ENCODE results near the gene PNKD. TPM values are rescaled to one million over a fixed set of nuclear protein-coding genes. Genes with fewer than 3 reads are reported as not detected.
A peak's percentile ranks its signal among the peaks of the same experiment; 100 is the strongest.

PNKD gene
- total RNA-seq, 1 donor from 2014 or later, result 53.3 TPM

- H3K4me3 ChIP-seq (ENCODE audit: low read depth, low read length), result peak overlapping the region; percentile 72
- peak; percentile 61 for DNase-seq (ENCODE audit: low read depth)
- TF ChIP-seq CTCF (conservative IDR thresholded peaks at IDR 0.05; ENCODE audit: low read depth, low read length), result no peak
Measured at GRCh38 chr2:218289639-218290315, 19.5 kb downstream of the PNKD start.

- no peak for DNase-seq (ENCODE audit: low read depth)
- TF ChIP-seq CTCF (conservative IDR thresholded peaks at IDR 0.05; ENCODE audit: low read depth, low read length), result no peak
- H3K4me3 ChIP-seq (ENCODE audit: low read depth, low read length), result peak overlapping the region; percentile 72
Measured at GRCh38 chr2:218290316-218291261, 20.3 kb downstream of the PNKD start.

GRCh38 chr2:218291318-218292047 lies 21.2 kb downstream of the PNKD start:
- TF ChIP-seq CTCF (conservative IDR thresholded peaks at IDR 0.05; ENCODE audit: low read depth, low read length), result no peak
- peak overlapping the region; percentile 72 for H3K4me3 ChIP-seq (ENCODE audit: low read depth, low read length)
- no peak for DNase-seq (ENCODE audit: low read depth)

- DNase-seq (ENCODE audit: low read depth), result no peak
- TF ChIP-seq CTCF (conservative IDR thresholded peaks at IDR 0.05; ENCODE audit: low read depth, low read length), result peak; percentile 60
- H3K4me3 ChIP-seq (ENCODE audit: low read depth, low read length), result peak within 1 kb of the TSS; percentile 72
Measured at GRCh38 chr2:218292048-218293014, 22.0 kb downstream of the PNKD start, which contains the start of gene TMBIM1. TMBIM1 (minus strand) TSS chr2:218292503; CDS start chr2:218282141, 10,362 bp downstream.

GRCh38 chr2:218293715-218294429 lies 23.6 kb downstream of the PNKD start:
- DNase-seq (ENCODE audit: low read depth), result no peak
- no peak for TF ChIP-seq CTCF (conservative IDR thresholded peaks at IDR 0.05; ENCODE audit: low read depth, low read length)
- H3K4me3 ChIP-seq (ENCODE audit: low read depth, low read length), result no peak overlapping the region
